Measurements from ENCODE around the gene EED.

EED gene

GRCh38 chr11:86244063-86244521 is 461 bp upstream of the EED start:
- Histone ChIP-seq H3K4me3 (ENCODE audit: low read length) (peak overlapping the region; percentile 99), H3K9ac (ENCODE audit: low read length) (peak overlapping the region; percentile 98), H3K36me3 (ENCODE audit: control insufficient read depth, insufficient read depth, low read length) (no peaks in the 10 kb centered on the region), H3K9me3 (ENCODE audit: control insufficient read depth, low read length) (no peaks in the 10 kb centered on the region), H3K27me3 (ENCODE audit: control insufficient read depth, insufficient read depth, low read length) (no peaks in the 10 kb centered on the region), H3K4me1 (ENCODE audit: control insufficient read depth, insufficient read depth, low read length) (peaks cover 17% of the 10 kb centered on the region)

GRCh38 chr11:86245369-86246292 is 1.1 kb downstream of the EED start:
- H3K4me1 ChIP-seq (ENCODE audit: control insufficient read depth, insufficient read depth, low read length): peaks cover 23% of the 10 kb centered on the region
- H3K9ac ChIP-seq (ENCODE audit: low read length): peak overlapping the region; percentile 98

GRCh38 chr11:86246293-86246675 is 1.7 kb downstream of the EED start:
- Histone ChIP-seq H3K27me3 (ENCODE audit: control insufficient read depth, insufficient read depth, low read length) (no peaks in the 10 kb centered on the region), H3K36me3 (ENCODE audit: control insufficient read depth, insufficient read depth, low read length) (no peaks in the 10 kb centered on the region), H3K9me3 (ENCODE audit: control insufficient read depth, low read length) (no peaks in the 10 kb centered on the region), H3K4me1 (ENCODE audit: control insufficient read depth, insufficient read depth, low read length) (peaks cover 23% of the 10 kb centered on the region), H3K4me3 (ENCODE audit: low read length) (peak overlapping the region; percentile 99), H3K9ac (ENCODE audit: low read length) (peak overlapping the region; percentile 98)

More at GRCh38 chr11:86245369-86246292, 1.1 kb downstream of the EED start:
- Histone ChIP-seq H3K9me3 (ENCODE audit: control insufficient read depth, low read length) (no peaks in the 10 kb centered on the region), H3K36me3 (ENCODE audit: control insufficient read depth, insufficient read depth, low read length) (no peaks in the 10 kb centered on the region), H3K4me3 (ENCODE audit: low read length) (peak overlapping the region; percentile 99), H3K27me3 (ENCODE audit: control insufficient read depth, insufficient read depth, low read length) (no peaks in the 10 kb centered on the region)

GRCh38 chr11:86247608-86248007 is 3.1 kb downstream of the EED start:
- no peak overlapping the region for H3K4me3 ChIP-seq (ENCODE audit: low read length)
- H3K9me3 ChIP-seq (ENCODE audit: control insufficient read depth, low read length): no peaks in the 10 kb centered on the region
- no peaks in the 10 kb centered on the region for H3K27me3 ChIP-seq (ENCODE audit: control insufficient read depth, insufficient read depth, low read length)
- H3K9ac ChIP-seq (ENCODE audit: low read length): no peak overlapping the region
- H3K36me3 ChIP-seq (ENCODE audit: control insufficient read depth, insufficient read depth, low read length): no peaks in the 10 kb centered on the region
- H3K4me1 ChIP-seq (ENCODE audit: control insufficient read depth, insufficient read depth, low read length): peaks cover 23% of the 10 kb centered on the region

GRCh38 chr11:86248609-86249008 is 4.1 kb downstream of the EED start:
- Histone ChIP-seq H3K9ac (ENCODE audit: low read length) (no peak overlapping the region), H3K4me3 (ENCODE audit: low read length) (no peak overlapping the region), H3K4me1 (ENCODE audit: control insufficient read depth, insufficient read depth, low read length) (peaks cover 23% of the 10 kb centered on the region), H3K27me3 (ENCODE audit: control insufficient read depth, insufficient read depth, low read length) (no peaks in the 10 kb centered on the region), H3K36me3 (ENCODE audit: control insufficient read depth, insufficient read depth, low read length) (no peaks in the 10 kb centered on the region), H3K9me3 (ENCODE audit: control insufficient read depth, low read length) (no peaks in the 10 kb centered on the region)

- no peaks in the 10 kb centered on the region for H3K9me3 ChIP-seq (ENCODE audit: control insufficient read depth, low read length)
- H3K27me3 ChIP-seq (ENCODE audit: control insufficient read depth, insufficient read depth, low read length): no peaks in the 10 kb centered on the region
- peaks cover 23% of the 10 kb centered on the region for H3K4me1 ChIP-seq (ENCODE audit: control insufficient read depth, insufficient read depth, low read length)
- H3K4me3 ChIP-seq (ENCODE audit: low read length): no peak overlapping the region
- no peak overlapping the region for H3K9ac ChIP-seq (ENCODE audit: low read length)
- no peaks in the 10 kb centered on the region for H3K36me3 ChIP-seq (ENCODE audit: control insufficient read depth, insufficient read depth, low read length)
Observed at GRCh38 chr11:86249307-86250098, 5.0 kb downstream of the EED start.

- peaks cover 20% of the 10 kb centered on the region for H3K4me1 ChIP-seq (ENCODE audit: control insufficient read depth, insufficient read depth, low read length)
- no peak overlapping the region for H3K4me3 ChIP-seq (ENCODE audit: low read length)
- no peaks in the 10 kb centered on the region for H3K27me3 ChIP-seq (ENCODE audit: control insufficient read depth, insufficient read depth, low read length)
Observed at GRCh38 chr11:86251345-86251744, 6.8 kb downstream of the EED start.

GRCh38 chr11:86255896-86256295 is 11.3 kb downstream of the EED start:
- Histone ChIP-seq H3K4me3 (ENCODE audit: low read length) (no peak overlapping the region), H3K4me1 (ENCODE audit: control insufficient read depth, insufficient read depth, low read length) (no peaks in the 10 kb centered on the region), H3K36me3 (ENCODE audit: control insufficient read depth, insufficient read depth, low read length) (no peaks in the 10 kb centered on the region), H3K9me3 (ENCODE audit: control insufficient read depth, low read length) (no peaks in the 10 kb centered on the region), H3K9ac (ENCODE audit: low read length) (no peak overlapping the region), H3K27me3 (ENCODE audit: control insufficient read depth, insufficient read depth, low read length) (no peaks in the 10 kb centered on the region)

More at GRCh38 chr11:86251345-86251744, 6.8 kb downstream of the EED start:
- Histone ChIP-seq H3K9ac (ENCODE audit: low read length) (peak overlapping the region; percentile 15), H3K9me3 (ENCODE audit: control insufficient read depth, low read length) (no peaks in the 10 kb centered on the region), H3K36me3 (ENCODE audit: control insufficient read depth, insufficient read depth, low read length) (no peaks in the 10 kb centered on the region)

GRCh38 chr11:86256608-86257007 is 12.1 kb downstream of the EED start:
- Histone ChIP-seq H3K9me3 (ENCODE audit: control insufficient read depth, low read length) (no peaks in the 10 kb centered on the region), H3K9ac (ENCODE audit: low read length) (no peak overlapping the region), H3K4me3 (ENCODE audit: low read length) (no peak overlapping the region), H3K27me3 (ENCODE audit: control insufficient read depth, insufficient read depth, low read length) (no peaks in the 10 kb centered on the region), H3K4me1 (ENCODE audit: control insufficient read depth, insufficient read depth, low read length) (no peaks in the 10 kb centered on the region), H3K36me3 (ENCODE audit: control insufficient read depth, insufficient read depth, low read length) (no peaks in the 10 kb centered on the region)

- no peaks in the 10 kb centered on the region for H3K9me3 ChIP-seq (ENCODE audit: control insufficient read depth, low read length)
- H3K27me3 ChIP-seq (ENCODE audit: control insufficient read depth, insufficient read depth, low read length): no peaks in the 10 kb centered on the region
- no peak overlapping the region for H3K9ac ChIP-seq (ENCODE audit: low read length)
- no peaks in the 10 kb centered on the region for H3K4me1 ChIP-seq (ENCODE audit: control insufficient read depth, insufficient read depth, low read length)
- no peak overlapping the region for H3K4me3 ChIP-seq (ENCODE audit: low read length)
- no peaks in the 10 kb centered on the region for H3K36me3 ChIP-seq (ENCODE audit: control insufficient read depth, insufficient read depth, low read length)
Observed at GRCh38 chr11:86257446-86257845, 12.9 kb downstream of the EED start.

- no peaks in the 10 kb centered on the region for H3K9me3 ChIP-seq (ENCODE audit: control insufficient read depth, low read length)
- H3K9ac ChIP-seq (ENCODE audit: low read length): no peak overlapping the region
- no peaks in the 10 kb centered on the region for H3K36me3 ChIP-seq (ENCODE audit: control insufficient read depth, insufficient read depth, low read length)
- no peak overlapping the region for H3K4me3 ChIP-seq (ENCODE audit: low read length)
- H3K27me3 ChIP-seq (ENCODE audit: control insufficient read depth, insufficient read depth, low read length): no peaks in the 10 kb centered on the region
- H3K4me1 ChIP-seq (ENCODE audit: control insufficient read depth, insufficient read depth, low read length): no peaks in the 10 kb centered on the region
Observed at GRCh38 chr11:86259730-86260129, 15.2 kb downstream of the EED start.

GRCh38 chr11:86261328-86261727 is 16.8 kb downstream of the EED start:
- no peak overlapping the region for H3K4me3 ChIP-seq (ENCODE audit: low read length)
- no peak overlapping the region for H3K9ac ChIP-seq (ENCODE audit: low read length)
- H3K36me3 ChIP-seq (ENCODE audit: control insufficient read depth, insufficient read depth, low read length): no peaks in the 10 kb centered on the region
- no peaks in the 10 kb centered on the region for H3K9me3 ChIP-seq (ENCODE audit: control insufficient read depth, low read length)
- no peaks in the 10 kb centered on the region for H3K4me1 ChIP-seq (ENCODE audit: control insufficient read depth, insufficient read depth, low read length)
- no peaks in the 10 kb centered on the region for H3K27me3 ChIP-seq (ENCODE audit: control insufficient read depth, insufficient read depth, low read length)
